HepG2 (cell line): ENCODE data around the gene GJB4. TPM values are rescaled to one million over a fixed set of nuclear protein-coding genes. Genes with fewer than 3 reads are reported as not detected.

Source experiments
- ARID4A ChIP-seq: sonication (generic); formaldehyde crosslinking; IDR thresholded peaks from 2 replicates; pipeline ENCODE4 v1.5.0; 2020; ENCODE audit warnings: mild to moderate bottlenecking, missing genetic modification reagents, borderline replicate concordance
- GRHL1 ChIP-seq: sonication (generic); formaldehyde crosslinking; conservative IDR thresholded peaks from 2 replicates; pipeline ENCODE4 v1.8.0; 2022; ENCODE audit warnings: missing genetic modification reagents
- HMGA1 ChIP-seq: sonication (generic); formaldehyde crosslinking; conservative IDR thresholded peaks from 2 replicates; pipeline ENCODE4 v1.4.0; 2020; ENCODE audit warnings: missing genetic modification reagents
- KMT2A ChIP-seq: sonication (generic); formaldehyde crosslinking; IDR thresholded peaks from 2 replicates; pipeline ENCODE4 v1.4.0; 2020; ENCODE audit warnings: missing genetic modification reagents
- ZNF281 ChIP-seq: sonication (generic); formaldehyde crosslinking; IDR thresholded peaks from 2 replicates; pipeline ENCODE4 v1.4.0; 2020; ENCODE audit warnings: missing genetic modification reagents, borderline replicate concordance
- ZNF776 ChIP-seq: sonication (generic); formaldehyde crosslinking; IDR thresholded peaks from 2 replicates; pipeline ENCODE4 v1.4.0; 2020; ENCODE audit warnings: mild to moderate bottlenecking, missing genetic modification reagents
- polyA plus RNA-seq, 8 experiments: library from polyadenylated mRNA; depleted of rRNA in 3 of 8; stranded (reverse) in 7 of 8; unstranded in 1 of 8; fragments of >200 nt; fragmentation: Illumina TruSeq in 4 of 8; extraction: Trizol in 4 of 8; gene quantifications; 2 replicates each; pipeline versions ENCODE4 v1.2.1 to v1.2.3, GENCODE V29; 2011 to 2016; ENCODE audit warnings: low read depth in 4 of 8, missing spikeins in 1 of 8, mixed read lengths in 1 of 8; ENCODE audit not compliant: insufficient read depth in 1 of 8
- total RNA-seq, 5 experiments: library from RNA; depleted of rRNA; stranded (reverse); fragments of >200 nt; fragmentation: Illumina TruSeq; extraction: Trizol; gene quantifications; 2 replicates each; pipeline ENCODE4 v1.2.3, GENCODE V29; 2016; ENCODE audit warnings: low read depth in 1 of 5
- TF ChIP-seq, protein P1 (sequence below): sonication (generic); formaldehyde crosslinking; IDR thresholded peaks from 2 replicates; pipeline ENCODE4 v1.4.0; 2020; ENCODE audit warnings: missing genetic modification reagents, mild to moderate bottlenecking, borderline replicate concordance

GJB4 gene
- total and polyA plus RNA-seq, 2 of the 13 experiments (the other 11 are each of a cell fraction or from before 2014, with no cell fraction given), result not detected

GRCh38 chr1:34806396-34806795 is 46.9 kb downstream of the GJB4 start (continued):
- TF ChIP-seq GRHL1 (CRISPR knock-in tag) (no peak), ZNF281 (CRISPR knock-in tag) (no peak), ARID4A (CRISPR knock-in tag) (no peak), ZNF776 (no peak), HMGA1 (CRISPR knock-in tag) (no peak), KMT2A (CRISPR knock-in tag) (no peak)
- TF ChIP-seq, protein P1, sequence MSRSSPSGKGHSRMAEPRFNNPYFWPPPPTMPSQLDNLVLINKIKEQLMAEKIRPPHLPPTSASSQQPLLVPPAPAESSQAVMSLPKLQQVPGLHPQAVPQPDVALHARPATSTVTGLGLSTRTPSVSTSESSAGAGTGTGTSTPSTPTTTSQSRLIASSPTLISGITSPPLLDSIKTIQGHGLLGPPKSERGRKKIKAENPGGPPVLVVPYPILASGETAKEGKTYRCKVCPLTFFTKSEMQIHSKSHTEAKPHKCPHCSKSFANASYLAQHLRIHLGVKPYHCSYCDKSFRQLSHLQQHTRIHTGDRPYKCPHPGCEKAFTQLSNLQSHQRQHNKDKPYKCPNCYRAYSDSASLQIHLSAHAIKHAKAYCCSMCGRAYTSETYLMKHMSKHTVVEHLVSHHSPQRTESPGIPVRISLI (CRISPR knock-in tag), result no peak
